ENCODE results near the gene PRPF6. TPM values are rescaled to one million over a fixed set of nuclear protein-coding genes. Genes with fewer than 3 reads are reported as not detected.

Gene PRPF6
- total and polyA plus RNA-seq, 2 donors (not counting 1 experiment from before 2014, with no cell fraction given) = 31.7 to 82.9 TPM

- Mint-ChIP-seq H3K9me3 (ENCODE audit: insufficient read depth) (no peaks in the 10 kb centered on the region), H3K4me3 (peak overlapping the region; percentile 87), H3K27ac (peak overlapping the region; percentile 93), H3K27me3 (peaks cover 5% of the 10 kb centered on the region), H3K4me1 (peaks cover 53% of the 10 kb centered on the region)
- H3K4me2 ChIP-seq (replicated peaks; ENCODE audit: low read depth, low read length, poor library complexity, severe bottlenecking) = peak overlapping the region; percentile 96
- H3K27me3 ChIP-seq (replicated peaks in 1 of 4; ENCODE audit: control extremely low read depth in 1 of 4, control insufficient read depth in 3 of 4, insufficient read depth in 4 of 4, low read length in 3 of 4) = peaks cover 0 to 11% (median 3%) of the 10 kb centered on the region in 4 experiments
- 81% methylated on average over 14 of the region's 17 CpGs for WGBS (ENCODE audit: insufficient coverage)
- peak overlapping the region; percentile 42 to 70 (median 63) for H3K4me3 ChIP-seq (ENCODE audit: control extremely low read depth in 1 of 5, extremely low read depth in 1 of 5, insufficient read depth in 1 of 5, low read depth in 2 of 5, low read length in 4 of 5)
- H3K4me1 ChIP-seq (ENCODE audit: control insufficient read depth in 2 of 2, insufficient read depth in 2 of 2, low read length in 2 of 2) = peaks cover 50 to 68% of the 10 kb centered on the region in 2 donors
- no peak for ATAC-seq (ENCODE audit: low read depth)
- H3K27ac ChIP-seq (ENCODE audit: low read length in 2 of 2) = peak overlapping the region; percentile 69 to 94
- TF ChIP-seq EZH2 (IDR thresholded peaks at IDR 0.05; ENCODE audit: borderline replicate concordance, insufficient read depth, low read depth, low read length, poor library complexity, severe bottlenecking) = no peak
- no peaks in the 10 kb centered on the region for H3K9me3 ChIP-seq (ENCODE audit: control extremely low read depth in 1 of 3, control insufficient read depth in 2 of 3, insufficient read depth in 1 of 3, low read length in 2 of 3)
- peak overlapping the region; percentile 65 for H2AFZ ChIP-seq (ENCODE audit: insufficient read depth, low read depth, low read length, poor library complexity, severe bottlenecking)
- peak overlapping the region; percentile 72 for H3K9ac ChIP-seq (ENCODE audit: low read length)
- ChIA-PET CTCF (interaction anchor here (2.1 to 11.8 kb wide), 5 partner anchors 11 to 41 kb away, joined by 4 to 220 read pairs (median 41); partner anchors contain the start of gene TCEA2), POLR2A (interaction anchor here (0.9 to 5.5 kb wide), 5 partner anchors 15 to 43 kb away, joined by 3 to 55 read pairs (median 7); partner anchors contain the start of gene TCEA2)
- intact Hi-C loops (cut with micrococcal nuclease) = loop anchor here (5.0 kb wide), 1 partner anchor 99 kb away; the partner anchor contains the start of gene PRPF6
- peaks cover 41% of the 10 kb centered on the region for H4K20me1 ChIP-seq (ENCODE audit: control insufficient read depth, insufficient read depth, low read length, poor library complexity, severe bottlenecking)
- peaks cover 0 to 5% of the 10 kb centered on the region in 2 experiments for H3K36me3 ChIP-seq (replicated peaks in 1 of 2; ENCODE audit: control extremely low read depth in 1 of 2, control insufficient read depth in 1 of 2, extremely low read depth in 1 of 2, insufficient read depth in 2 of 2, low read length in 1 of 2)
- no peak for DNase-seq
- peaks cover 17% of the 10 kb centered on the region for H3K79me2 ChIP-seq (ENCODE audit: control insufficient read depth, insufficient read depth, low read length)
These were observed 100.1 kb downstream of the PRPF6 start for GRCh38 chr20:64080813-64081623.

GRCh38 chr20:64081624-64081964 is 100.7 kb downstream of the PRPF6 start:
- TF ChIP-seq EZH2 (IDR thresholded peaks at IDR 0.05; ENCODE audit: borderline replicate concordance, insufficient read depth, low read depth, low read length, poor library complexity, severe bottlenecking) = no peak
- no peak for TF ChIP-seq CTCF (IDR thresholded peaks at IDR 0.05)
- Mint-ChIP-seq H3K27ac (peak overlapping the region; percentile 82), H3K4me3 (peak overlapping the region; percentile 87), H3K9me3 (ENCODE audit: insufficient read depth) (no peaks in the 10 kb centered on the region), H3K27me3 (peaks cover 5% of the 10 kb centered on the region), H3K4me1 (peaks cover 49% of the 10 kb centered on the region)
- ATAC-seq (ENCODE audit: low read depth) = no peak
- peak overlapping the region; percentile 96 for H3K4me2 ChIP-seq (replicated peaks; ENCODE audit: low read depth, low read length, poor library complexity, severe bottlenecking)
- no peak for DNase-seq
- intact Hi-C loops (cut with micrococcal nuclease) = loop anchor here (5.0 kb wide), 1 partner anchor 99 kb away; the partner anchor contains the start of gene PRPF6
- H3K9ac ChIP-seq (ENCODE audit: low read length) = no peak overlapping the region
- H4K20me1 ChIP-seq (ENCODE audit: control insufficient read depth, insufficient read depth, low read length, poor library complexity, severe bottlenecking) = peaks cover 35% of the 10 kb centered on the region
- H2AFZ ChIP-seq (ENCODE audit: insufficient read depth, low read depth, low read length, poor library complexity, severe bottlenecking) = no peak overlapping the region
- POLR2A ChIA-PET = interaction anchor here (0.5 to 2.9 kb wide), 3 partner anchors 19 to 510 kb away, joined by 7 to 10 read pairs (median 7); partner anchors contain the start of gene TCEA2
- H3K9me3 ChIP-seq (ENCODE audit: control extremely low read depth in 1 of 3, control insufficient read depth in 2 of 3, insufficient read depth in 1 of 3, low read length in 2 of 3) = peaks cover 0 to under 1% (median 0%) of the 10 kb centered on the region in 3 donors
- CTCF ChIA-PET = interaction anchor here (2.1 to 11.8 kb wide), 6 partner anchors 12 to 42 kb away, joined by 4 to 220 read pairs (median 53); partner anchors contain the start of gene TCEA2
- no peak overlapping the region for H3K27ac ChIP-seq (ENCODE audit: low read length in 2 of 2)
- H3K79me2 ChIP-seq (ENCODE audit: control insufficient read depth, insufficient read depth, low read length) = peaks cover 12% of the 10 kb centered on the region
- peaks cover 44 to 62% of the 10 kb centered on the region in 2 donors for H3K4me1 ChIP-seq (ENCODE audit: control insufficient read depth in 2 of 2, insufficient read depth in 2 of 2, low read length in 2 of 2)
- H3K4me3 ChIP-seq (ENCODE audit: control extremely low read depth in 1 of 5, extremely low read depth in 1 of 5, insufficient read depth in 1 of 5, low read depth in 2 of 5, low read length in 4 of 5) = no peak overlapping the region
- H3K36me3 ChIP-seq (replicated peaks in 1 of 2; ENCODE audit: control extremely low read depth in 1 of 2, control insufficient read depth in 1 of 2, extremely low read depth in 1 of 2, insufficient read depth in 2 of 2, low read length in 1 of 2) = no peaks in the 10 kb centered on the region
- peaks cover 0 to 11% (median 3%) of the 10 kb centered on the region in 4 experiments for H3K27me3 ChIP-seq (replicated peaks in 1 of 4; ENCODE audit: control extremely low read depth in 1 of 4, control insufficient read depth in 3 of 4, insufficient read depth in 4 of 4, low read length in 3 of 4)
- WGBS (ENCODE audit: insufficient coverage) = 96% methylated on average over 6 of the region's 6 CpGs
